Measurements from ENCODE around the gene PHRF1. TPM values are rescaled to one million over a fixed set of nuclear protein-coding genes. Genes with fewer than 3 reads are reported as not detected.

PHRF1 gene
- total RNA-seq, 2 experiments from 2014 or later = 40.0 to 44.5 TPM

DNA sequence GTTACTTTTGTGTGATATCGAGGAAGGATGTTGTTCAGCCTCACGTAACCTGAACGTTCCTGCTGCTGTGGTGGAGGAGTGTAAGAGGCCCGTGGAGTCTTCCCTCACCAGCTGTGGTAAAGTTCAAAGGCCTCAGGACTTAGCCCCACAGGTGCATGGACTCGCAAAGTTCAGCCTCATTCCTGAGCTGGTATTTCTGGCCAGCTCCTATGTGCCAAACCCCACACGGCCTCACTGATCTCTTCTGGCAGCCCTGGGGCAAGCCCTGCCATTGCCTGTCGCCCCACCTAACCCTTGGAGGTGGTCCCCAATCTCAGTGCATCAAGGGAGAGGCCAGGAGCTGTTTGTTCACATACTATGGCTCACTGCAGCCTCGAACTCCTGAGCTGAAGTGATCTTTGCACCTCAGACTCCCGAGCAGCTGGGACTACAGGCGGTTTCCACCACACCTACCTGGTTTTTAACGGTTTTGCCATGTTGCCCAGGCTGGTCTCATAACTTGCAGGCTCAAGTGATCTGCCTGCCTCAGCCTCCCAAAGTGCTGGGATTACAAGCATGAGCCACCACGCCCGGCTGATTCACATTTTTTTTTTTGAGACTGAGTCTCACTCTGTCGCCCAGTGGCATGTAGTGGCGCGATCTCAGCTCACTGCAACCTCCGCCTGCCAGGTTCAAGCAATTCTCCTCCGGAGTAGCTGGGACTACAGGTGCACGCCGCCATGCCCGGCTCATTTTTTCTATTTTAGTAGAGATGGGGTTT lies 2.2 kb downstream of the PHRF1 start:
- peak overlapping the region; percentile 86 for H3K4me3 Mint-ChIP-seq
- no peaks in the 10 kb centered on the region for H3K9me3 Mint-ChIP-seq (ENCODE audit: low read depth)
- CTCF ChIA-PET = interaction anchor here (0.5 to 0.8 kb wide), 4 partner anchors 26 to 347 kb away, joined by 3 to 4 read pairs (median 3); partner anchors contain the start of gene AP2A2
- no peak for ATAC-seq
- peaks cover 10% of the 10 kb centered on the region for H3K27me3 Mint-ChIP-seq
- no peak for DNase-seq
- H3K27ac Mint-ChIP-seq = peak overlapping the region; percentile 83
- intact Hi-C loops (cut with DNase I, micrococcal nuclease) = loop anchor here (5.0 to 10.0 kb wide), 2 partner anchors 216 to 311 kb away; partner anchors contain the start of genes CEND1 (in 1 of the 2) and SLC25A22 (in 1 of the 2)
- H3K4me1 Mint-ChIP-seq = peaks cover 50% of the 10 kb centered on the region
- POLR2A ChIA-PET = interaction anchor here (0.6 to 1.5 kb wide), 3 partner anchors 9 to 178 kb away, joined by 3 to 9 read pairs (median 8); no protein-coding TSS in a partner anchor
- peaks cover 21% of the 10 kb centered on the region for H3K36me3 Mint-ChIP-seq (ENCODE audit: low read depth)

DNA sequence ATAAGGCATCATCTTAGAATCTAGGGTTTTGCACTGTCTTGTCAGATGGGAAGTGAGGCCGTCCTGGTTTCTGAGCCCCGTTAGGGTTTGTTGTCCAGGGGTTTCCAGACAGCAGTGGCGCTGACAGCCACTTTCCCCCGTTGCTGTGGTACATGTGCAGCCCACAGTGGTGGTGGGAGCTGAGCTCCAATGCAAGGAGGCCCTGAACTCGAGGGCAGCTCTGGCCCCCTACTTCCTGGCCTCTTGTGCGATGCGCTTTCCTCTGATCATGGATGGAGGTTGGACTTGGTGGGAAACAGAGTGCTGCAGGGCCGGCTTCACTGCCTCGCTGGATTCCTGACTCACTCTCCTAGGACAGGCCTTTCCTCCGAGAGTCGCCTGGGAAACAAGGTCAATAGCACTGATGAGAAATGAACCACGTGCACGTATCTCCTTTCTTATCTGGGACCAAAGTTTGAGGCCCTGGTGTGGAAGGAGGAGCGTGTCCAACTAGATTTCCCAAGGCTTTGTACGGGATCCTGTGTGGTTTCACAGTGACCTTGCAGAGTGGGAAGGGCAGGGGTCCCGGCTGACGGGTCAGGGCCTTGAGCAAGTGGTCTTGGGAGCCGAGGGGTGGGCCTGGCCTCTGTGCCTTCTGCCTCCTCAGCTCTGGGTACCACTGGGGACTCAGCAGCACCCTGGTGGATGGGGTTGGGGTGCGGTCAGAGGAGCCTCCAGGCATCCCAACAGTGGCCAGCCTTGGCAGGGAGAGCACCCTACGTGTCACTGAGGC lies 3.7 kb downstream of the PHRF1 start:
- H3K36me3 Mint-ChIP-seq (ENCODE audit: low read depth) = peaks cover 23% of the 10 kb centered on the region
- DNase-seq (no peak), ATAC-seq (no peak)
- intact Hi-C loops (cut with DNase I, micrococcal nuclease) = loop anchor here (5.0 to 10.0 kb wide), 2 partner anchors 215 to 313 kb away; partner anchors contain the start of genes CEND1 (in 1 of the 2) and SLC25A22 (in 1 of the 2)
- no peak overlapping the region for H3K4me3 Mint-ChIP-seq
- ChIA-PET POLR2A (no interaction called here), CTCF (no interaction called here)
- peaks cover 39% of the 10 kb centered on the region for H3K4me1 Mint-ChIP-seq
- no peaks in the 10 kb centered on the region for H3K9me3 Mint-ChIP-seq (ENCODE audit: low read depth)
- H3K27ac Mint-ChIP-seq = no peak overlapping the region
- H3K27me3 Mint-ChIP-seq = peaks cover 2% of the 10 kb centered on the region

DNA sequence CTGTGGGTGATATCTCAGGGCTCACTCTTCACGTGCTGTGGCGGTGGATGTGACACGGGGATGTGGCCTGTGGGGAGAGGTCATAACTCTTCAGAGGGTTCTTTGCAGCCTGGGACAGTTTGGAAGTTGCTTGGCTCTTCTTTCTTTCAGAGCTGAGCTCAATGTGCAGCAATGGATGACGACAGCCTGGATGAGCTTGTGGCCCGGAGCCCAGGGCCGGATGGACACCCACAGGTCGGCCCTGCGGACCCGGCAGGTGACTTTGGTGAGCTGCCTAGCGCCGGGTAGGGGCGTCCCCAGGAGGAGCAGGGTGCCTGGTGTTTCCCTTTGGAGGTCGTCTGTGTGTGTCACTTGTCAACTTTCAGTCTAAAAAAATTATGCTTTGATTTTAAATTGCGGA lies 5.1 kb downstream of the PHRF1 start:
- H3K27me3 Mint-ChIP-seq = no peaks in the 10 kb centered on the region
- peaks cover 26% of the 10 kb centered on the region for H3K36me3 Mint-ChIP-seq (ENCODE audit: low read depth)
- DNase-seq (no peak), ATAC-seq (no peak)
- H3K4me3 Mint-ChIP-seq = no peak overlapping the region
- H3K4me1 Mint-ChIP-seq = peaks cover 39% of the 10 kb centered on the region
- H3K27ac Mint-ChIP-seq = peak overlapping the region; percentile 37
- H3K9me3 Mint-ChIP-seq (ENCODE audit: low read depth) = no peaks in the 10 kb centered on the region
- ChIA-PET POLR2A (no interaction called here), CTCF (interaction anchor here (0.6 kb wide), 1 partner anchor 178 kb away, joined by 3 read pairs; no protein-coding TSS in a partner anchor)
- intact Hi-C loops (cut with DNase I, micrococcal nuclease) = no loop called here

DNA sequence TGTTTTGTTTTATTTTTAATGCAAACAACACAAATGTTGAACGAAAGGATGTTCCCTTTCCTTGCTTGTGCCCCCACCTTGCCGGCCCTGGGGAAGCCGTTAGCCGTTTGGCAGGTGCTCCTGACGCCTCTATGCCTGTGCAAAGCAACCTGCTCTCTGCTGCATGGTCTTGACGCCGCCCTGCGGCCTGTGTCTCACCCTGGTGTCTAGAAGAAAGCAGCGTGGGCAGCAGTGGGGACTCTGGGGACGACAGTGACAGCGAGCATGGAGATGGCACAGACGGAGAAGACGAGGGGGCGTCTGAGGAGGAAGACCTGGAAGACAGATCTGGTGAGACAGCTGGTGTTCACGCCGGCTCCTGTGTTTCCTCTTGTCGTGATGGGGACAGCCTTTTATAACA lies 5.5 kb downstream of the PHRF1 start:
- intact Hi-C loops (cut with DNase I, micrococcal nuclease) = no loop called here
- ChIA-PET POLR2A (no interaction called here), CTCF (no interaction called here)
- Mint-ChIP-seq H3K27ac (no peak overlapping the region), H3K4me3 (no peak overlapping the region), H3K27me3 (no peaks in the 10 kb centered on the region), H3K9me3 (ENCODE audit: low read depth) (no peaks in the 10 kb centered on the region), H3K4me1 (peaks cover 42% of the 10 kb centered on the region), H3K36me3 (ENCODE audit: low read depth) (peaks cover 29% of the 10 kb centered on the region)
- no peak for DNase-seq
- ATAC-seq = no peak

DNA sequence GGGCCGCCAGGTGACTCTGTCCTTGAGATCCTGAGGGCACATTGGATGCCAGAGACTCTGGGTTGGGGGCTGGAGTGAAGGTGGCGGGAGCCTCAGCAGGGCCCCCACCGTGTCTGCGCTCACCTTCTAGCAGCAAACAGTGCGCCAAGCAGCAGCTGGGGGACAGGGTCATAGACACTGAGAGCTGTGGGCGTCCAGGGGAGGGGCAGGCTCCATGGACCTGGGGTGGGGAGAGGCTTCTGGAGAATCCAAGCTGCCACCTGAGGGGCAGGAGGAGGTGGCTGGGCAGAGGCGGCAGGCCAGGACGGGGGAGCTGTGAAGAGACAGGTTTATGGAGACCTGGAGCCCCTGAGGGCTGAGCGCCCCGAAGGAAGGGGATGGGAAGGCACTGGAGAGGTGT lies 8.0 kb downstream of the PHRF1 start:
- CTCF ChIA-PET = interaction anchor here (1.3 kb wide), 1 partner anchor 30 kb away, joined by 3 read pairs; no protein-coding TSS in a partner anchor
- no peak overlapping the region for H3K4me3 Mint-ChIP-seq
- no peaks in the 10 kb centered on the region for H3K27me3 Mint-ChIP-seq
- intact Hi-C loops (cut with DNase I, micrococcal nuclease) = no loop called here
- H3K9me3 Mint-ChIP-seq (ENCODE audit: low read depth) = no peaks in the 10 kb centered on the region
- H3K36me3 Mint-ChIP-seq (ENCODE audit: low read depth) = peaks cover 43% of the 10 kb centered on the region
- peak overlapping the region; percentile 10 for H3K27ac Mint-ChIP-seq
- ATAC-seq = no peak
- peaks cover 37% of the 10 kb centered on the region for H3K4me1 Mint-ChIP-seq
- no peak for DNase-seq
- POLR2A ChIA-PET = interaction anchor here (0.7 kb wide), 1 partner anchor 17 kb away, joined by 3 read pairs; no protein-coding TSS in a partner anchor

DNA sequence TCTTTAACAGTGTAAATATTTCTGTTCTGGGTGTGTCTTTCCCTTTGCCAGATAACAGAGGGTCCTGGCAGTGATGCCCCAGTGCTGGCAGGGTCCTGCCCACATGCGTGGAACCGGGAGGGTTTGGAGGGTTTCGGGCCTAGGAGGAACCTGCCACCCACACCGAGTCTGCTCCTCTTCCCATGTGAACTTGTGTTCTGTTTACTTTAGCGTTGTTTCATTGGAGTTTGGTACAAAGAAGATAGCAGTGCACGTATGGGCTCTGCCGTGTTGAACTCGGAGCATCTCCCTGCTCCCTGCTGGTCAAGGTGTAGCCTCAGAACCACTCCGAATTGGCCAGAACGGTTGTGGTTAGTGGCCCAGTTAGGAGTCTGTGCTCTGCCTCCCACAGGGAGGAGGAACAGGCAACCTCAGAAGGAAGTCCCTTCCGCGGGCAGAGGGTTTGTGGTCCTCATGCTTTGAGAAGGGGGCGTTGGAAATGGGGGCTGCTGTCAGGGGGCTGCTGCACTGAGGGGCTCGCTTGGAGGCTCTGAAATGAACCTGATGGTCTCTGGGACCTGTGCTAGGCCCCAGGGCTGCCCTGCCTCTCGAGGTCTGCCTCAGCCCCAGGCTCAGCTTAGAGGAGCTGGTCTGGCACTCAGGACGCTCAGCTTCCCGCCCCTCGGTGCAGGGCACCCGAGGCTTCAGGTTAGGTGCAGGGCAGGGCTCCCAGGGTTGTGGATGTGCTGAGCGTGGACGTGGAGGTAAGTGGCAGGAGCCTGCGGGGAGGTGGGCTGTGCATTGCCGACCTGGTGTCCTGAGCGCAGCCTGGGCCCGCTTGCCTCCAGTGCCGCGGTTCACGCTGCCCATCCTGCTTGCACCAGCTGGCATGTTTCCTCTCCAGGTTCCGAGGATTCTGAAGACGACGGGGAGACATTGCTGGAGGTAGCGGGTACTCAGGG lies 10.4 kb downstream of the PHRF1 start:
- Mint-ChIP-seq H3K9me3 (ENCODE audit: low read depth) (no peaks in the 10 kb centered on the region), H3K27ac (peak overlapping the region; percentile 98), H3K36me3 (ENCODE audit: low read depth) (peaks cover 50% of the 10 kb centered on the region), H3K27me3 (no peaks in the 10 kb centered on the region), H3K4me1 (peaks cover 21% of the 10 kb centered on the region), H3K4me3 (no peak overlapping the region)
- intact Hi-C loops (cut with DNase I, micrococcal nuclease) = no loop called here
- ATAC-seq (no peak), DNase-seq (no peak)
- CTCF ChIA-PET = interaction anchor here (0.5 to 0.6 kb wide), 2 partner anchors 11 to 66 kb away, joined by 3 read pairs; no protein-coding TSS in a partner anchor
- POLR2A ChIA-PET = interaction anchor here (0.6 to 1.8 kb wide), 3 partner anchors 9 to 45 kb away, joined by 3 to 10 read pairs (median 9); partner anchors contain the start of gene PHRF1

DNA sequence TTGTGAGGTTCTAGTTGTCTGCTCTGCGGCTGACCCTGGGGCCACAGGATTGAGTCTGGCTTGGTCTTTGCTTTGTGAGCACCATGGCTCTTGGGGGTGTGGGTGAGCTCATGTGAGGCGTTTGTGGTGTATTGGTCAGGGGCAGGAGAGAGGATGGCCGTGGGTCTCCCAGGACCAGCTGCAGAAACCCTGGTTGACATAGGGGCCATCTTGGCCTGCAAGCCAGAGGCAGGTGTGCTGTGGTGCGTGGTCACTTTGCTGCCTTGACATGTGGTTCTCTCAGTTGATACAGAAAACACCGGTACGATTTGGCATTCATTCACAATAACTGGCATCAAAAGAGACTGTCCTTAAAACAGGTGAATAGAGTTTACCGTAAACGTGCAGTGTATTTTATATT lies 11.3 kb downstream of the PHRF1 start:
- Mint-ChIP-seq H3K4me1 (peaks cover 21% of the 10 kb centered on the region), H3K27ac (peak overlapping the region; percentile 98), H3K4me3 (peak overlapping the region; percentile 64), H3K27me3 (no peaks in the 10 kb centered on the region), H3K36me3 (ENCODE audit: low read depth) (peaks cover 51% of the 10 kb centered on the region), H3K9me3 (ENCODE audit: low read depth) (no peaks in the 10 kb centered on the region)
- DNase-seq = peak; percentile 37
- peak; percentile 10 for ATAC-seq
- intact Hi-C loops (cut with DNase I, micrococcal nuclease) = no loop called here
- CTCF ChIA-PET = interaction anchor here (0.5 to 0.9 kb wide), 3 partner anchors 12 to 66 kb away, joined by 3 to 4 read pairs (median 4); no protein-coding TSS in a partner anchor
- POLR2A ChIA-PET = interaction anchor here (0.6 to 1.8 kb wide), 7 partner anchors 10 to 244 kb away, joined by 3 to 10 read pairs (median 3); partner anchors contain the start of gene PHRF1

DNA sequence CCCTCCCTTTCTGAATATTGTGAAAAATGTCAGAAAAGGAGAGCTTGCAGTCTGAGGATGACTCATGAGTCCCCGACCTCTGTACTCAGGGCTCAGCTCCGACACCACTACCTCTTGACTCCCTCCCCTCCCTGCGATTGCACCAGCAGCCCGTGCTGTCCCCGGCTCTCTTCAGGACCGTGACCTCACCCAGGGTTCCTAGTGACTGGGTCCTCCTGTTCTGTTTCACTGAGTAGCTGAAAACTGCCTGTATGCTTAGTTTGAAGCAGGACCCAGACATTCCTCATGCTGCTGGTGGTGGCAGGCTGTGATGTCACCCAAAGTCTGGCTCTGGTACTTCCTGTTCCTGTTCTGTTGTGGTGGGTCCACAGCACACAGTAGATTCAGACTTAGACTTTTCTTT lies 11.7 kb downstream of the PHRF1 start:
- ATAC-seq (peak; percentile 99), DNase-seq (peak; percentile 87)
- ChIA-PET POLR2A (interaction anchor here (0.6 to 1.8 kb wide), 8 partner anchors 10 to 243 kb away, joined by 3 to 10 read pairs (median 3); partner anchors contain the start of gene PHRF1), CTCF (interaction anchor here (0.6 to 0.9 kb wide), 3 partner anchors 12 to 138 kb away, joined by 3 to 4 read pairs (median 4); no protein-coding TSS in a partner anchor)
- peak overlapping the region; percentile 64 for H3K4me3 Mint-ChIP-seq
- H3K36me3 Mint-ChIP-seq (ENCODE audit: low read depth) = peaks cover 52% of the 10 kb centered on the region
- peak overlapping the region; percentile 98 for H3K27ac Mint-ChIP-seq
- H3K27me3 Mint-ChIP-seq = no peaks in the 10 kb centered on the region
- peaks cover 21% of the 10 kb centered on the region for H3K4me1 Mint-ChIP-seq
- intact Hi-C loops (cut with DNase I, micrococcal nuclease) = loop anchor here in 1 of 2 experiments (1.0 kb wide), 2 partner anchors 12 to 20 kb away; partner anchors contain the start of gene PHRF1
- H3K9me3 Mint-ChIP-seq (ENCODE audit: low read depth) = no peaks in the 10 kb centered on the region

DNA sequence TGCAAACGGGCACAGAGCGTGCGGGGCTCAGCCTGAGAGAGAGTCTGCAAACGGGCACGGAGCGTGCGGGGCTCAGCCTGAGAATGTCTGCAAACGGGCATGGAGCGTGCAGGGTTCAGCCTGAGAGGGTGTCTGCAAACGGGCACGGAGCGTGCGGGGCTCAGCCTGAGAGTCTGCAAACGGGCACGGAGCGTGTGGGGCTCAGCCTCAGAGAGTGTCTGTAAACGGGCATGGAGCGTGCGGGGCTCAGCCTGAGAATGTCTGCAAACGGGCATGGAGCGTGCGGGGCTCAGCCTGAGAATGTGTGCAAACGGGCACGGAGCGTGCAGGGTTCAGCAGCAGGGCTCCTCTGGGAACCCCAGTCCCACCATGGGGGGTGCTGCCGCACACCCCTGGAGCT lies 13.5 kb downstream of the PHRF1 start:
- Mint-ChIP-seq H3K9me3 (ENCODE audit: low read depth) (no peaks in the 10 kb centered on the region), H3K4me1 (peaks cover 21% of the 10 kb centered on the region), H3K36me3 (ENCODE audit: low read depth) (peaks cover 62% of the 10 kb centered on the region), H3K27me3 (no peaks in the 10 kb centered on the region), H3K4me3 (no peak overlapping the region), H3K27ac (no peak overlapping the region)
- no peak for DNase-seq
- ChIA-PET CTCF (no interaction called here), POLR2A (no interaction called here)
- intact Hi-C loops (cut with DNase I, micrococcal nuclease) = no loop called here
- ATAC-seq = no peak

DNA sequence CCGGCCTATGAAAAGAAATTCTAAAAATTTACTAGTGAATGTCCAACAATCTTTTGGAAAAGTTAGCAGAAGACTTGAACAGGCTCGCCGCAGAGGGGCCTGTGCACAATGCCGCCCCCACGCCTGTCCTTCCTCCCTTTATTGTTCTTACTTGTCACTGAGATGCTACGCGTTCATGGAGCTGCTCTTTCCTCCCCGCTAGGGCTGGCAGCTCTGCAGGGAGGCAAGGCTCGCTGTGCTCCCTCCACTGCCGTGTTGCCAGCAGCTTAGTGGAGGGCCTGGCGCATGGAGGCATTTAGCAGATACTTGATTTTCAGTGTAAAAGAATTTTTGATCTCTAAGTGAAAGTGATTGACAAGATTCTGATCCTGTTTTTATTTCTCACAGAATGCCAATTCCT lies 14.7 kb downstream of the PHRF1 start:
- peaks cover 21% of the 10 kb centered on the region for H3K4me1 Mint-ChIP-seq
- H3K27ac Mint-ChIP-seq = no peak overlapping the region

More for the DNA sequence above, 14.7 kb downstream of the PHRF1 start:
- intact Hi-C loops (cut with DNase I, micrococcal nuclease) = no loop called here
- DNase-seq (no peak), ATAC-seq (no peak)
- ChIA-PET POLR2A (no interaction called here), CTCF (no interaction called here)
- H3K36me3 Mint-ChIP-seq (ENCODE audit: low read depth) = peaks cover 70% of the 10 kb centered on the region
- H3K4me3 Mint-ChIP-seq = no peak overlapping the region
- no peaks in the 10 kb centered on the region for H3K27me3 Mint-ChIP-seq
- no peaks in the 10 kb centered on the region for H3K9me3 Mint-ChIP-seq (ENCODE audit: low read depth)
